HepG2 (cell line): Measurements from ENCODE around the gene CABLES2. TPM values are rescaled to one million over a fixed set of nuclear protein-coding genes. Genes with fewer than 3 reads are reported as not detected.

Experiments used
- ATAC-seq: fragments of 200-7000 bp; cut with Tn5 transposase; 3 replicates; pipeline ENCODE4 v1.9.1; 2020; ENCODE audit warnings: mild to moderate bottlenecking, moderate library complexity
- BruUV-seq: library from RNA; stranded (reverse); fragments of 400-500 nt; replicated peaks from 2 replicates; lab custom pipeline; 2021; lab: Mats Ljungman, UMichigan
- CTCF ChIA-PET: fragments of 300-600 bp; formaldehyde crosslinking; extraction: SDS; loops from one replicate; lab custom pipeline; 2021; ENCODE audit warnings: low total read pairs, inconsistent platforms, low intra/inter-chr PET ratio; lab: Yijun Ruan, JAX
- POLR2A ChIA-PET: fragments of 350-600 bp; sonication (Branson Sonifier 250); formaldehyde crosslinking; loops from one replicate; lab custom pipeline; 2020; ENCODE audit warnings: antibody characterized with exemption, inconsistent platforms; lab: Yijun Ruan, JAX
- DNase-seq: peaks from one replicate; pipeline ENCODE4 v3.0.0-alpha.2; 2015; ENCODE audit warnings: low spot score
- FAIRE-seq: peaks from 3 replicates; lab custom pipeline; 2011; peaks lifted over from hg19 to GRCh38; lab: Jason Lieb, UNC
- H2AFZ ChIP-seq: one replicate; pipeline ENCODE4 v1.6.1; 2011; ENCODE audit warnings: low read length, inconsistent platforms
- H3K27ac ChIP-seq: fragments of 300-600 bp; 3 replicates; pipeline ENCODE4 v1.8.0; 2011; ENCODE audit warnings: mixed run types, mild to moderate bottlenecking, mixed read lengths, low read length, inconsistent platforms; ENCODE audit not compliant: insufficient read depth; ENCODE audit errors: extremely low read length
- H3K27me3 ChIP-seq, 2 experiments: fragments of 200-600 bp in 1 of 2; 2 replicates in 1 of 2; 3 replicates in 1 of 2; pipeline versions ENCODE4 v1.6.0 to v1.8.0; 2011; ENCODE audit warnings: low read length in 2 of 2, mild to moderate bottlenecking in 2 of 2, moderate library complexity in 2 of 2, inconsistent platforms in 1 of 2; ENCODE audit not compliant: insufficient read depth in 2 of 2, control insufficient read depth in 1 of 2
- H3K36me3 ChIP-seq, 2 experiments: fragments of 200-600 bp in 1 of 2; replicated peaks in 1 of 2; 2 replicates in 1 of 2; 3 replicates in 1 of 2; pipeline versions ENCODE4 v1.5.1 to v1.8.0; 2011; ENCODE audit warnings: low read length in 2 of 2, inconsistent platforms in 1 of 2; ENCODE audit not compliant: insufficient read depth in 2 of 2, control insufficient read depth in 1 of 2
- H3K4me1 ChIP-seq: 2 replicates; pipeline ENCODE4 v1.5.1; 2012; ENCODE audit warnings: low read length, inconsistent platforms; ENCODE audit not compliant: insufficient read depth
- H3K4me2 ChIP-seq: 2 replicates; pipeline ENCODE4 v1.6.0; 2011; ENCODE audit warnings: low read depth, low read length, inconsistent platforms
- H3K4me3 ChIP-seq, 3 experiments: fragments of 200-600 bp in 1 of 3; sonication (generic), shearing (Covaris generic) in 1 of 3; replicated peaks in 1 of 3; 2 replicates each; pipeline ENCODE4 v1.5.1; 2011 to 2016; ENCODE audit warnings: low read length in 3 of 3, inconsistent platforms in 2 of 3, low read depth in 2 of 3, mild to moderate bottlenecking in 2 of 3, control low read depth in 1 of 3, mixed read lengths in 1 of 3; ENCODE audit not compliant: insufficient read depth in 1 of 3
- H3K79me2 ChIP-seq: one replicate; pipeline ENCODE4 v1.6.1; 2011; ENCODE audit warnings: low read length, inconsistent platforms; ENCODE audit not compliant: insufficient read depth
- H3K9ac ChIP-seq: 2 replicates; pipeline ENCODE4 v1.6.0; 2011; ENCODE audit warnings: mild to moderate bottlenecking, low read depth, low read length, inconsistent platforms; ENCODE audit not compliant: insufficient read depth
- H3K9me3 ChIP-seq: 2 replicates; pipeline ENCODE4 v1.5.1; 2012; ENCODE audit warnings: mild to moderate bottlenecking, low read length
- H4K20me1 ChIP-seq: 2 replicates; pipeline ENCODE4 v1.6.0; 2011; ENCODE audit warnings: inconsistent platforms, mild to moderate bottlenecking, low read length, moderate library complexity; ENCODE audit not compliant: insufficient read depth
- ATF6 ChIP-seq: sonication (generic); formaldehyde crosslinking; conservative IDR thresholded peaks from 2 replicates; pipeline ENCODE4 v1.4.0; 2020; ENCODE audit warnings: missing genetic modification reagents
- KDM4B ChIP-seq: sonication (generic); formaldehyde crosslinking; IDR thresholded peaks from 2 replicates; pipeline ENCODE4 v1.4.0; 2020; ENCODE audit warnings: missing genetic modification reagents
- MAFK ChIP-seq, 2 experiments: IDR thresholded peaks in 1 of 2; conservative IDR thresholded peaks in 1 of 2; 2 replicates each; pipeline ENCODE4 v1.6.1; 2011; ENCODE audit warnings: improper control_type of control experiment in 2 of 2, low read length in 2 of 2
- NFKB2 ChIP-seq: sonication (generic); formaldehyde crosslinking; IDR thresholded peaks from 2 replicates; pipeline ENCODE4 v1.4.0; 2020; ENCODE audit warnings: missing genetic modification reagents, borderline replicate concordance
- NR2F2 ChIP-seq: IDR thresholded peaks from 2 replicates; pipeline ENCODE4 v1.6.1; 2012; ENCODE audit warnings: low read depth, inconsistent platforms, borderline replicate concordance
- PRPF4 ChIP-seq: fragments of 200-400 bp; formaldehyde crosslinking; IDR thresholded peaks from 2 replicates; pipeline ENCODE4 v1.6.1; 2016; ENCODE audit warnings: low read length, low read depth; ENCODE audit not compliant: poor library complexity, severe bottlenecking
- SMAD1 ChIP-seq: sonication (generic); formaldehyde crosslinking; IDR thresholded peaks from 2 replicates; pipeline ENCODE4 v1.4.0; 2020; ENCODE audit warnings: missing genetic modification reagents, low read depth, mild to moderate bottlenecking, borderline replicate concordance
- TAF15 ChIP-seq: fragments of 200-400 bp; formaldehyde crosslinking; IDR thresholded peaks from one replicate; pipeline ENCODE4 v1.6.1; 2018; ENCODE audit warnings: mild to moderate bottlenecking, low read depth, low read length; ENCODE audit not compliant: poor library complexity, severe bottlenecking
- ZNF274 ChIP-seq: sonication (generic); formaldehyde crosslinking; IDR thresholded peaks from 2 replicates; pipeline ENCODE4 v1.5.1; 2020; ENCODE audit warnings: mild to moderate bottlenecking, missing genetic modification reagents
- ZNF367 ChIP-seq: sonication (generic); formaldehyde crosslinking; IDR thresholded peaks from 2 replicates; pipeline ENCODE4 v1.4.0; 2020; ENCODE audit warnings: missing genetic modification reagents, borderline replicate concordance
- ZNF574 ChIP-seq: sonication (generic); formaldehyde crosslinking; IDR thresholded peaks from 2 replicates; pipeline ENCODE4 v1.4.0; 2020; ENCODE audit warnings: missing genetic modification reagents
- WGBS: methylation state at CpG from one replicate; pipeline ENCODE4 v1.1.6; 2017; ENCODE audit warnings: low lambda C conversion rate; 5-methylcytosine and 5-hydroxymethylcytosine counted together
- in situ Hi-C: cut with HindIII; loops from 2 replicates; pipeline ENCODE4 v1.10.0; 2017; ENCODE audit warnings: low pct_unique_long_range_greater_than_20kb; ENCODE audit not compliant: extremely low pct_ligation_motif_present
- intact Hi-C: fragments of 100-400 bp; cut with micrococcal nuclease; formaldehyde crosslinking; loops from one replicate; pipeline ENCODE4 v1.10.0; 2022; ENCODE audit not compliant: unreplicated experiment
- polyA plus RNA-seq, 8 experiments: library from polyadenylated mRNA; depleted of rRNA in 3 of 8; stranded (reverse) in 7 of 8; unstranded in 1 of 8; fragments of >200 nt; fragmentation: Illumina TruSeq in 4 of 8; extraction: Trizol in 4 of 8; gene quantifications; 2 replicates each; pipeline versions ENCODE4 v1.2.1 to v1.2.3, GENCODE V29; 2011 to 2016; ENCODE audit warnings: low read depth in 4 of 8, missing spikeins in 1 of 8, mixed read lengths in 1 of 8; ENCODE audit not compliant: insufficient read depth in 1 of 8
- total RNA-seq, 5 experiments: library from RNA; depleted of rRNA; stranded (reverse); fragments of >200 nt; fragmentation: Illumina TruSeq; extraction: Trizol; gene quantifications; 2 replicates each; pipeline ENCODE4 v1.2.3, GENCODE V29; 2016; ENCODE audit warnings: low read depth in 1 of 5

CABLES2 gene
- total and polyA plus RNA-seq, 2 of the 13 experiments (the other 11 are each of a cell fraction or from before 2014, with no cell fraction given) = 5.2 to 9.7 TPM

- no peak for FAIRE-seq
- POLR2A ChIA-PET = no interaction called here
- ATAC-seq = no peak
- H3K36me3 ChIP-seq = no peaks in the 10 kb centered on the region
- no peak overlapping the region for H3K4me3 ChIP-seq
- H3K4me1 ChIP-seq = no peaks in the 10 kb centered on the region
- peaks cover 22 to 73% of the 10 kb centered on the region in 2 experiments; a peak in 4 of 5 replicates for H3K27me3 ChIP-seq
- no TSS peak for BruUV-seq
- CTCF ChIA-PET = no interaction called here
- no peak for DNase-seq
- intact Hi-C loops = no loop called here
- H4K20me1 ChIP-seq = no peaks in the 10 kb centered on the region; the same call in 1 of the 2 replicates
- H3K4me2 ChIP-seq = no peak overlapping the region
- 19% methylated on average over 18 of the region's 19 CpGs for WGBS
- no peaks in the 10 kb centered on the region for H3K9me3 ChIP-seq
- H3K9ac ChIP-seq = no peak overlapping the region
- no peaks in the 10 kb centered on the region for H3K79me2 ChIP-seq
- TF ChIP-seq NFKB2 (0 out of 2 replicates have a peak, but pooled peaks have one; percentile 48), MAFK (conservative IDR thresholded peaks at IDR 0.05 in 1 of 2, IDR thresholded peaks at IDR 0.05 in 1 of 2; ENCODE audit: low read length in 2 of 2) (no peak)
- in situ Hi-C loops = no loop called here
- no peak overlapping the region for H2AFZ ChIP-seq
- H3K27ac ChIP-seq = no peak overlapping the region
These were observed 11.8 kb upstream of the CABLES2 start for GRCh38 chr20:62418709-62419487.

GRCh38 chr20:62417981-62418708, 11.1 kb upstream of the CABLES2 start:
- H3K4me1 ChIP-seq = peaks cover 5% of the 10 kb centered on the region
- no peaks in the 10 kb centered on the region for H3K36me3 ChIP-seq
- ChIA-PET POLR2A (no interaction called here), CTCF (no interaction called here)
- no peak overlapping the region for H3K9ac ChIP-seq
- no peak overlapping the region for H3K4me3 ChIP-seq
- ATAC-seq (no peak), FAIRE-seq (no peak), DNase-seq (no peak)
- H3K27ac ChIP-seq = no peak overlapping the region
- H3K79me2 ChIP-seq = no peaks in the 10 kb centered on the region
- H3K27me3 ChIP-seq = peaks cover 20 to 70% of the 10 kb centered on the region in 2 experiments; a peak in 4 of 5 replicates
- intact Hi-C loops (no loop called here), in situ Hi-C loops (no loop called here)
- H2AFZ ChIP-seq = no peak overlapping the region
- WGBS = 44% methylated on average over 21 of the region's 25 CpGs
- no peak overlapping the region for H3K4me2 ChIP-seq
- no peaks in the 10 kb centered on the region; the same call in 1 of the 2 replicates for H4K20me1 ChIP-seq
- BruUV-seq = no TSS peak
- H3K9me3 ChIP-seq = no peaks in the 10 kb centered on the region
- no peak for TF ChIP-seq NR2F2
- TF ChIP-seq SMAD1 = no peak
- no peak for TF ChIP-seq ATF6 (CRISPR knock-in tag)
- no peak for TF ChIP-seq TAF15
- TF ChIP-seq ZNF274 = no peak
- no peak for TF ChIP-seq ZNF367 (CRISPR knock-in tag)
- no peak for TF ChIP-seq KDM4B (CRISPR knock-in tag)
- TF ChIP-seq ZNF574 (CRISPR knock-in tag) = no peak
- no peak for TF ChIP-seq PRPF4
